ENCODE measurements around the gene PODXL.

GRCh38 chr7:131486346-131486745 is 70.1 kb downstream of the PODXL start:
- TF ChIP-seq HDGF (IDR thresholded peaks at IDR 0.05; ENCODE audit: borderline replicate concordance): no peak
- no peak for TF ChIP-seq NFRKB (IDR thresholded peaks at IDR 0.05)
- TF ChIP-seq SP1 (IDR thresholded peaks at IDR 0.05): no peak
- TF ChIP-seq ELF4 (IDR thresholded peaks at IDR 0.05): no peak
- TF ChIP-seq FOXK2 (IDR thresholded peaks at IDR 0.05): no peak
- no peak for TF ChIP-seq SUZ12 (IDR thresholded peaks at IDR 0.05)
- TF ChIP-seq FOXM1 (IDR thresholded peaks at IDR 0.05; ENCODE audit: borderline replicate concordance): no peak
- no peak for TF ChIP-seq LEF1 (IDR thresholded peaks at IDR 0.05; ENCODE audit: borderline replicate concordance)
- no peak for TF ChIP-seq BHLHE40 (IDR thresholded peaks at IDR 0.05; ENCODE audit: borderline replicate concordance)
- no peak for TF ChIP-seq FOXA1 (IDR thresholded peaks at IDR 0.05)
- TF ChIP-seq PKNOX1 (IDR thresholded peaks at IDR 0.05): no peak
